Bronchial epithelial cell (primary cell): Measurements from ENCODE around the gene SURF6. TPM values are rescaled to one million over a fixed set of nuclear protein-coding genes. Genes with fewer than 3 reads are reported as not detected.
A peak's percentile ranks its signal among the peaks of the same experiment; 100 is the strongest.

Source experiments
- DNase-seq: peaks from one replicate; pipeline ENCODE4 v3.0.0-alpha.2; 2010; ENCODE audit warnings: low read depth
- FAIRE-seq: peaks from 2 replicates; lab custom pipeline; 2011; peaks lifted over from hg19 to GRCh38; lab: Jason Lieb, UNC
- H3K27me3 ChIP-seq: 2 replicates; pipeline ENCODE4 v1.5.1; 2011; ENCODE audit warnings: low read length; ENCODE audit not compliant: control insufficient read depth, insufficient read depth
- H3K36me3 ChIP-seq: 2 replicates; pipeline ENCODE4 v1.5.1; 2011; ENCODE audit warnings: low read length; ENCODE audit not compliant: control insufficient read depth, insufficient read depth
- H3K4me3 ChIP-seq: 2 replicates; pipeline ENCODE4 v1.5.1; 2011; ENCODE audit warnings: mild to moderate bottlenecking, low read depth, low read length, control low read depth
- total RNA-seq: library from RNA; depleted of rRNA; stranded (reverse); fragments of >200 nt; gene quantifications from 2 replicates; pipeline ENCODE4 v1.2.1, GENCODE V29; 2014
- TF ChIP-seq, protein P1 (sequence below): IDR thresholded peaks from 2 replicates; pipeline ENCODE4 v1.5.1; 2011; ENCODE audit warnings: mild to moderate bottlenecking, moderate library complexity, low read length, control low read depth, inconsistent platforms; ENCODE audit not compliant: insufficient read depth, severe bottlenecking

Gene SURF6
- 9.0 and 11.1 TPM in 2 replicates for total RNA-seq

DNA sequence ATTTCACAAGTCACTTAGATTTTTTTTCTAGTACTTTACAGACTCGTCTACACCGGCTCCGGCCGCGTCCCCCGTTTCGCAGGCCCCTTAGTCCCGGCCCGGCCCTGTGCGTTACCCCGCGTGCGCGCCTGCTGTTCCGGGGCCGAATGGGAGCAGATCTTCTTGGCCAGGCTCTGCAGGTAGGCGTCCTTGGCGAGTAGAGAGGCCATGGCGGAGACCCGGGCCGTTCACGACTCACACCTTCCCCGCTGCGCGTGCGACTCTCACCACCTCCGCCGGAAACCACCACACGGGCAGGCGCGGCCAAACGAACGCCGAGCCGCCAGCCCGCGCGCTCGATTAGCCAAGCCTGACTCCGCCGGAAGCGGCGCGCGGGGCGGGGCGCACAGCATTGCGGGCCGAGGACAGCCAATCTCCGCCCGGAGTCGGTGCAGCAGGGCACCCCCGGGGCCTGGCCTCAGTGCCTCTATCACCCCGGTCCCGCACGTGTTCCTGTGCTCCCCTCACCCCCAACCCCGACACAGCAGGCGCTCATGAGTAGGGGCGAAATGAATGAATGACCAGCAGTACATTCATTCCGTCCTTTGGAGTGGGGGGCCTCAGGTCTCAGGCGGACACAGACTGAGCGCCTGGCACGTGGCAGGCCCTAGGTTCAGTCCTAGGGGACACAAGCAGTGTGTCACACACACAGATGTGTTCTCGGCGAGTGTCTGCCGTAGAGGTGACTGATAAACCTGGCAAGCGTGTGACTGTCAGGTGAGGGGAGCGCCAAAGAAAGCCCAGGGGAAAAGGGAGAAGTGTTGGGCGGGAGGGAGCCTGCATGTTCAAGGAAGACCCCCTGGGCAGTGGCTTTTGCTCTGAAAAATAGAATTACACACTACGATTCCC is at the start of gene SURF6:
Gene SURF6 (minus strand): TSS at position 265 of the 888 bp plus-strand sequence. CDS start 56 bp downstream, at position 209.
- FAIRE-seq (no peak), DNase-seq (peak; percentile 71)
- no peaks in the 10 kb centered on the region for H3K27me3 ChIP-seq
- TF ChIP-seq, protein P1, sequence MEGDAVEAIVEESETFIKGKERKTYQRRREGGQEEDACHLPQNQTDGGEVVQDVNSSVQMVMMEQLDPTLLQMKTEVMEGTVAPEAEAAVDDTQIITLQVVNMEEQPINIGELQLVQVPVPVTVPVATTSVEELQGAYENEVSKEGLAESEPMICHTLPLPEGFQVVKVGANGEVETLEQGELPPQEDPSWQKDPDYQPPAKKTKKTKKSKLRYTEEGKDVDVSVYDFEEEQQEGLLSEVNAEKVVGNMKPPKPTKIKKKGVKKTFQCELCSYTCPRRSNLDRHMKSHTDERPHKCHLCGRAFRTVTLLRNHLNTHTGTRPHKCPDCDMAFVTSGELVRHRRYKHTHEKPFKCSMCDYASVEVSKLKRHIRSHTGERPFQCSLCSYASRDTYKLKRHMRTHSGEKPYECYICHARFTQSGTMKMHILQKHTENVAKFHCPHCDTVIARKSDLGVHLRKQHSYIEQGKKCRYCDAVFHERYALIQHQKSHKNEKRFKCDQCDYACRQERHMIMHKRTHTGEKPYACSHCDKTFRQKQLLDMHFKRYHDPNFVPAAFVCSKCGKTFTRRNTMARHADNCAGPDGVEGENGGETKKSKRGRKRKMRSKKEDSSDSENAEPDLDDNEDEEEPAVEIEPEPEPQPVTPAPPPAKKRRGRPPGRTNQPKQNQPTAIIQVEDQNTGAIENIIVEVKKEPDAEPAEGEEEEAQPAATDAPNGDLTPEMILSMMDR = no peak
- peaks cover 30% of the 10 kb centered on the region for H3K36me3 ChIP-seq
- peak within 1 kb of the TSS; percentile 94 for H3K4me3 ChIP-seq

DNA sequence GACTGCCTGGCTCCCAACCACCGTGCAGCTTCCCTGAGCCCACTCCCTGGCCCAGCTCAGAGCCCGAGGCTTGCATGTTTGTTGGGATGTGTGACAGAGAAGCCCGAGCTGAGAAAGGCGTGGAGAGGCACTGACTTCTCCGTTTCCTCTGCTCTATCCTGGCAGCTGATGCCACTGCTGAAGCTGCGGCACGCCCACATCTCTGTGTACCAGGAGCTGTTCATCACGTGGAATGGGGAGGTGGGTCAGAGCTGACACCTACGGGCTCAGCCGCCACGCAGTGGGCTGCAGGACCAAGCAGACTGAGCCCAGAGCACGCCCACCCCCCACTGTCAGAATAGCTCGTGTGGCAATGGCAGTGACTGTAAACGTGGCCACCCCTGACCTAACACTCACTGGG is 49.5 kb upstream of the SURF6 start:
- no peak overlapping the region for H3K4me3 ChIP-seq
- H3K27me3 ChIP-seq = no peaks in the 10 kb centered on the region
- DNase-seq (no peak), FAIRE-seq (peak; percentile 92)
- H3K36me3 ChIP-seq = no peaks in the 10 kb centered on the region
- TF ChIP-seq, protein P1 = no peak

DNA sequence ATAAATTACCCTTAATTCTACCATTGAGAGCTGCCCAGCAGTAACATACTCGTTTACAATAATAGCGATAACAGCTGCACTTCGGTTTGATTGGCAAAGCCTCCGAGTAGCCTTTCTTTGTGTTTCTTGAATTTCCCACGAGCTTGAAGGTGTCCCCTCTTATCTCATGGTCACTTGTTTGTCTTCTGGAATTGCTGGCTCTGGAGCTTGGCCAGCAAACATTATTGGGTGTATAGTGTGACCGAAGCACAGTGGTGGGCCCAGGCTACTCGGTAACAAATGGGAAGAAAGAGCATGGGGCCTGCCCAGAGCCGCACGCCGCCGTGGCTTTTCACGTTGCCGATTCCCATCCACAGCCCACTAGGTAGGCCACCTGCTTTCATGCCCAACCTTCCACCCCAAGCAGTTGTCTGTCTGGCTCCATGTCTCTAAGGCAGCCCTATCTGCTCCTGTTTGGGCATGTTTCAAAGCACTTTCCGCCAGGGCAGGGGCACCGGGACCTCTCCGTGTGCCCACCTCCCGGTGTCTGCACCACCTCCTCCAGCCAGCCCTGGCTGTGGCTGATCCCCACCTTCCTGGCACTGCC is 48.8 kb upstream of the SURF6 start:
- FAIRE-seq = no peak

DNA sequence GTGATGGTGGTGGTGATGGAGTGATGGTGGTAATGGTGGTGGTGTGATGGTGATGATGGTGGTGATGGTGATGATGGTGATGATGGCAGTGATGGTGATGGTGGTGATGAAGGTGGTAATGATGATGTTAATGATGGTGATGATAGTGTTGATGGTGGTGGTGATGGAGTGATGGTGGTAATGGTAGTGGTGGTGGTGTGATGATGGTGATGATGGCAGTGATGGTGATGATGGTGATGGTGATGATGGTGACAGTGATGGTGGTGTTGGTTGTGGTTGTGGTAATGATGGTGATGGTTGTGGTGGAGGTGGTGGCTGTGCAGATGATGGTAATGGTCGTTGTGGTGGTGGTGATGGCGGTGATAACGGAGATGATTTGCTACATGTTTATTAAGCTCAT is 47.5 kb upstream of the SURF6 start:
- TF ChIP-seq, protein P1 = no peak
- Histone ChIP-seq H3K4me3 (no peak overlapping the region), H3K36me3 (no peaks in the 10 kb centered on the region), H3K27me3 (no peaks in the 10 kb centered on the region)
- DNase-seq = no peak
- FAIRE-seq = no peak

More for the DNA sequence above, 48.8 kb upstream of the SURF6 start:
- no peaks in the 10 kb centered on the region for H3K36me3 ChIP-seq
- DNase-seq = no peak
- no peak overlapping the region for H3K4me3 ChIP-seq
- TF ChIP-seq, protein P1 = no peak
- H3K27me3 ChIP-seq = no peaks in the 10 kb centered on the region

DNA sequence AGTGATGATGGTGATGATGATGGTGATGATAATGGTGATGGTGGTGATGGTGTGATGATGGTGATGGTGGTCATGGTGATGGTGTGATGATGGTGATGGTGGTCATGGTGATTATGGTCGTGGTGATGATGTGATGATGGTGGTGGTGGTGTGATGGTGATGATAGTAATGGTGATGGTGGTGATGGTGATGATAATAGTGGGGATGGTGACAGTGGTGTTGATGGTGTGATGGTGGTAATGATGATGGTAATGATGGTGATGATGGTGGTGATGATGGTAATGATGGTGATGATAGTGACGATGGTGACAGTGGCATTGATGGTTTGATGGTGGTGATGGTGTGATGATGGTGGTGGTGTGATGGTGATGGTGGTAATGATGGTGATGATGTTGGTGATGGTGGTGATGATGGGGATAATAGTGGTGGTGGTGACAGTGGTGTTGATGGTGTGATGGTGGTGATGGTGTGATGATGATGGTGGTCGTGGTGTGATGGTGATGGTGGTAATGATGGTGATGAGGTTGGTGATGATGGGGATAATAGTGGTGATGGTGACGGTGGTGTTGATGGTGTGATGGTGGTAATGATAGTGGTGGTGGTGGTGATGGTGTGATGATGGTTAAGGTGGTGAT is 46.6 kb upstream of the SURF6 start:
- no peaks in the 10 kb centered on the region for H3K36me3 ChIP-seq
- H3K4me3 ChIP-seq = no peak overlapping the region
- no peak for DNase-seq
- TF ChIP-seq, protein P1 = no peak
- H3K27me3 ChIP-seq = no peaks in the 10 kb centered on the region
- FAIRE-seq = no peak
